HG02623 (cell line): ENCODE measurements around the gene RPL32.
"Not testable (repeated sequence)": the region's sequence is repeated elsewhere in the genome, so short reads cannot be mapped to it uniquely, and the experiment has no call there.

Experiments
- ATAC-seq: cut with Tn5 transposase; IDR thresholded peaks from one replicate; pipeline ENCODE4 v1.9.1; 2021; ENCODE audit warnings: moderate library complexity; ENCODE audit not compliant: unreplicated experiment

RPL32 gene

DNA sequence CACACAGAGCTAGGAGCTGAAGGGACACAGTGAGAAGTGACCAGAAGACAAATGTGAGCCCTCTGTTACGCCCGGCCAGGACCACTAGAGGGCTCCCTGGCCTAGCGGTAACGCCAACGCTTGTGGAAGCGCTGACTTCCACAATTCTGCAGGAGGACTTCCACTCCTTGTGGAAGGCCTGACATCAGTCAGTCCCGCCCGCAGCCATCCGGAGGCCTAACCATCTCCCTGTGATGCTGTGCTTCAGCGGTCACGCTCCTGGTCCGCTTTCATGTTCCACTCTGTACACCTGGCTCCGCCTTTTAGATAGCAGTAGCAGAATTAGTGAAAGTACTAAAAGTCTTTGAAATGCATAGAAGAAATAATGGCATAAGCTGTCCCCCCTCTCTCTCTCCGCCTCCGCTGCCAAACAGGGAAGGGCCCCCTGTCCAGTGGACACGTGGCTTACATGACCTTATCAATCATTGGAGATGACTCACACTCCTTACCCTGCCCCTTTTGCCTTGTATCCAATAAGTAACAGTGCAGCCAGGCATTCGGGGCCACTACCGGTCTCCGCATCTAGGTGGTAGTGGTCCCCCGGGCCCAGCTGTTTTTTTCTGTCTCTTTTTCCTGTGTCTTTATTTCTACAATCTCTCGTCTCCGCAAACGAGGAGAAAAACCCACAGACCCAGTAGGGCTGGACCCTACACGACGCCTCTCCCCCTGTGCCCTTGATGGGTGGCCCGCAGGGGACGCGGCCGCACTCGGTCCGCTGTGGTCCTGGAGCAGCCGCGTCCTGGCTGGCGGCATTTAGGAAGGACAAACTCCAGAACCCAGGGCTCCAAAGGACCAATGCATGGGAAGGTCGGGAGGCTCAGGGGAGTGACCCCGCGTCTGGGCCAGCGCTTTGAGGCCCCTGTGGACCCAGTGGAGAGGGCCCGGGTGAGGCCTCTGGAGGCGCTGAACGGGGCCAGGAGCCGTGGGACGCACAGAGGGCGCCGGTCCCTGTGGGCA is 27.0 kb upstream of the RPL32 start:
- peak; percentile 49 for ATAC-seq

DNA sequence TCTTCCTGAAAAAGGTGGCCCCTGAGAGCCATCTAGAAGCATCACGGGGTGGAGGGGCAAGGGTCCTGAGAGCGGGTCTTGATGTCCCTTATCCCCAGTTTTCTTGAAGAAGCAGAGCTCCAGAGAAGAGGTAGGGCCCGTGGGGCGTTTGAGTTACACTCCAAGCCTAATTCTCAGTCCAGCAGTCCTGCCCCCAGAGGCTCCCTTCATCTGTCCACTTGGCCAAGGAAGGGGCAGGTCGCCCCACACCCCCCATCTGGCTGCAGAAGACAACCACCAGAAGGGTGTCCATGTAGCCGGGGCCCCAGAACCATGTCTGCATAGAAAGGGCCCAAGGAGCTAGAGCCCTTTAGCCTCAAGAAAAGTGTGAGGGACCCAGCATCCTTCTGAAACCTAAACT is 25.5 kb upstream of the RPL32 start:
- no peak for ATAC-seq

DNA sequence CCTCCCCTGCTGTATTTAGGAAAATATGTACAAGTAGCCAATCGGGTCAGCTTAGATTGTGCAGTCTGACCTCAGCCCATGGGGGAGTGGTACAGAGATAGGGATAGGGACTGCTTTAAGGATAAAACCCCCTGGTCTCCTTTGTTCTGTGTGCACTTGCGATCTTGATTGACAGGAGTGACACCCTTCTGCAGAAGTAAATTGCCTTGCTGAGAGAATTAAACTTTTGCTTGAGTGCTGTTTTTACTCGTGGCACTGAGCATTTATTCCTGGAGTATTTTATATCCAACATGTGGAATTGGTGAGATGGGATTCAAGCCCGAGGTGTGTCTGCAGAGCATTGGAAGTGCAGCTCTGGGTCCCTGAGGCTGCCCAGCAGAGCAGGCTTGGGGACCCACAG is 23.9 kb upstream of the RPL32 start:
- ATAC-seq: no peak

DNA sequence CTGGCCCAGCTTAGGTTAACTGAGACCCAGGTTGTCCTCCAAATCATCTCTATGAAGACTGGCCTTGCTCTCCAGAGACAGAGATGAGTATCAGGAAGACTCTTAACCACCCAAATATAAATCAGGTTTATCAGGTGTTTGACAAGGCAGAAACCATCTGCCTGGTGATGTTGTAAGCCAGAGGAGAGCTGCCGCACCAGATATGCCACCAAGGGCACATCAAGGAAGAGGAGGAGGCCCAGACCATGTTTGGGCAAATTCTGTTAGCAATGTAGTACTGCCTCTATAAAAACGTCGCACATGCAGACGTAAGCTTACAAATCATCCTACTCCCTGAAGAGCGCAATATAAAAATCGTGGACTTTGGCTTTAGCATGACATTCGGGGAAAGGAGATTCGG is 21.0 kb upstream of the RPL32 start:
- no peak for ATAC-seq

DNA sequence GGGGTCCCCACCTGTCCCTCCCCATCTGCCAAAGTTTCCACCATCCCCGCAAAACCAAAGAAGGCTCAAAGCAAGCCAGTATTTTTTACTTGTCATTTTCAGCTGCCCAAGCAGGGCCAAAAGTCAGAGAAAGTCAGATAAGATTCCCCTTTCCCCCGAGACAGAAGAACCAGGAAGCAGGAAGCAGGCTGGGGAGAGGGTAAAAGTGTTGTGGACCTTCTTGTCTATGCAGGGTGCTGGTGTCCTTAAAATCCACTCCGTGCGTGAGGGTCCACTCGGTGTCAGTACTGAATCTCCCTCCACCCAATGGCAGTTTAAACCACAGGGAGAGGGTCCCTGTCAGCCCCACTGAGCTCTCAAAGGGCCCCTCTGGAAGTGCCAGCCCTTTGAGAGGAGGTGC is 20.2 kb upstream of the RPL32 start:
- ATAC-seq: no peak

DNA sequence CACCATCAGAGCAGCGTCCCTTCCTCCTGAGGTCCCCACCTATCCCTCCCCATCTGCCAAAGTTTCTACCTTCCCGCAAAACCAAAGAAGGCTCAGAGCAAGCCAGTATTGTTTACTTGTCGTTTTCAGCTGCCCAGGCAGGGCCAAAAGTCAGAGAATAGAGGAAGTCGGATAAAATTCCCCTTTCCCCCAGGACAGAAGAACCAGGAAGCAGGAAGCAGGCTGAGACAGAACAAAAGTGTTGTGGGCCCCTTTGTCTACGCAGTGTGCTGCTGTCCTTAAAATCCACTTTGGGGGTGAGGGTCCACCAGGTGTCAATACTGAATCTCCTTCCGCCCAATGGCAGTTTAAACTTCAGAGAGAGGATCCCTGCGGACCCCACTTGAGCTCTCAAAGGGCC is 18.5 kb upstream of the RPL32 start:
- no peak for ATAC-seq

DNA sequence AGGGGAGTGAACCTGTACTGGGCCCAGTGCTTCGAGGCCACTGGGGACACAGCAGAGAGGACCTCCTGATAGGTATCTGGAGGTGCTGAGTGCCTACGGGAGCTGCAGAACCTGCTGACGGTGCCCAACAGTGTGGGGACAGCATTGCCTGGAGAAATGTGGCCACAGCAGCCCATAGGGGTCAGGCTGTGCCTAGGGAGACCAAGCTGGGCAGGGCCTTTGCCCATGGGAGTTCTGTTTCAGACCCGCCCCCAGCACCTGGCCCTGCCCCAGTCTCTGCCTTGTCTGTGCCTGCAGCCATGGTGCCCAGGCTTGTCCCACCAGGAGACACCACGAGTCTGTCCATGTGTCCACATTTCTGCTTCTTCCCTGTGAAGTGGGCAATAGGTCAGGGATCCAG is 15.3 kb upstream of the RPL32 start:
- no peak for ATAC-seq

DNA sequence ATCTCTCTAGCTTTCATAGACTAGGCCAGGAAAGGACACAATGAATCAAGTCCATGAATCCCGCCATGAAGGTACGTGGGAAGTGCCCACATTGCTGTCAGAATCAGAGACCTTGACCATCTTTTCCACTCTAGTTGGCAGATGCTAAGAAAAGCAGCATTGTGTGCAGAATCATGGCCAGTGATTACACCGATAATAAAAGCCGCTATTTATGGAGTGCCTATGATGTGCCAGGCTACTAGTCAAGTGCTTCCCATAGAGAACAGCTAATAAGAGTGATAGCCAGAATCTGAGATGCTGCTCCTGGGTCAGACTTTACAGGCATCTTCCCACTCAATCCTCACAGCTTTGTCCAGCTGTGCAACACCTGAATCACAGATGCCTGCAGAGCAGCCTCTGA is 13.2 kb upstream of the RPL32 start:
- no peak for ATAC-seq

DNA sequence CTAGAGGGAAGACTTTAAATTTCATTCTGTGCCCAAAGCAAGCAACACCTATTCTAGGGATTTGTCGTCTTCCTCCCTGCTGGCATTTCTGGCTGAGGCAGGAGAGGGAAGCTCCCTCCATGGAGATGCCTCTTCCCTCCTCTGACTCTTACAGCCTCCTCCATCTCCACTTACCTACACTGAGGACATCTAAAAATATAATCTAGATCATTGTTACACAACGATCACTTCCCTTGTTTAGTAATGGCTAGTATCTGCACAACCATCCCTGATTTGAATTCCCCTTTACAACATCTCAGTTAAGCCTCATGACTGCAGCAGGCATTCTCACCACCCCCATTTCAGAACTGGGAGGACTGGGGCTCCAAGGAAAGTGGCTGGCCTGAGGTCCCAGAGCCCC is 12.5 kb upstream of the RPL32 start:
- not testable (repeated sequence) for ATAC-seq

DNA sequence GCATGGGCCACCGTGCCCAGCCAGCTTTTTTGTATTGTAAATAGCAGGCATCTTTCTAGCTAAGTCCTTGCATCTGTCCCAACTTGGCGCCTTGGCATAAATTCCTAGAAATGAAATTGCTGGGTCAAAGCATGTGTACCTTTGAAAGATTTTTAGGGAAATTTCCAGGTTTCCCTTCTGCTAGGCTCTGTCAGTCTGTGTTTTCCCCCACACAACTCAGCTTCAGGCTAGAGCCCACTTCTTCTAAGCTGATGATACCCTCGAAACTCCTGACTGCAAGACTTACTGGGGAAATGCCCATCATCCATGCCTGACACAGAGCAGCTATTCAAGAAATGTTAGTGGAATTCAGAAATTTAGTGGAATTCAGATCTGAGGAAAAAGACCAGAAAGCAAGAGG is 10.8 kb upstream of the RPL32 start:
- ATAC-seq: no peak

DNA sequence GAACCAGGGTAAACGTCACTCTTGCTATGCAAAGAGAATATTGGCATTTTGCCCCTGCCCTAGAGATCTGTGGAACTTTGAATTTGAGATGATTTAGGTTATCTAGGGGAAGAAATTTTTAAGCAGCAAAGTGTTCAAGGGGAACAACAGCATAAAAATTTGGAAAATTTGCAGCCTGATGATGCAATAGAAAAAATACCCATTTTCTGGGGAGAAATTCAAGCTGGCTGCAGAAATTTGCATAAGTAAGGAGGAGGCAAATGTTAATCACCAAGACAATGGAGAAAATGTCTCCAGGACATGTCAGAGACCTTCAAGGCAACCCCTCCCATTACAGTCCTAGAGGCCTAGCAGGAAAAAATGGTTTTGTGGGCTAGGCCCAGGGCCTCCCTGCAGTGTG is 4.4 kb upstream of the RPL32 start:
- no peak for ATAC-seq

DNA sequence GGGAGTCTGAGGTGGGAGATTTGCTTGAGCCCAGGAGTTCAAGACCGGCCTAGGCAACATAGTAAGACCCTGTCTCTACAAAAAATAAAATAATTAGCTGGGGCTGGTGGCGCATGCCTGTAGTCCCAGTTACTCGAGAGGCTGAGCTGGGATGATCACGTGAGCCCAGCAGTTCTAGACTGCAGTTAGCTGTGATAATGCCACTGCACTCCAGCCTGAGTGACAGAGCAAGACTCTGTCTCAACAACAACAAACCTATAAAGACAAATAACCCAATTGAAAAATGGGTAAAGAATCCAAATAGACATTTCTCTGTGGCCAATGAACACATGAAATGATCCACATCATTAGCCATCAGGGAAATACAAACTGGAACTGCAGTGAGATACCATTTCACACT is 1.1 kb upstream of the RPL32 start:
- no peak for ATAC-seq

DNA sequence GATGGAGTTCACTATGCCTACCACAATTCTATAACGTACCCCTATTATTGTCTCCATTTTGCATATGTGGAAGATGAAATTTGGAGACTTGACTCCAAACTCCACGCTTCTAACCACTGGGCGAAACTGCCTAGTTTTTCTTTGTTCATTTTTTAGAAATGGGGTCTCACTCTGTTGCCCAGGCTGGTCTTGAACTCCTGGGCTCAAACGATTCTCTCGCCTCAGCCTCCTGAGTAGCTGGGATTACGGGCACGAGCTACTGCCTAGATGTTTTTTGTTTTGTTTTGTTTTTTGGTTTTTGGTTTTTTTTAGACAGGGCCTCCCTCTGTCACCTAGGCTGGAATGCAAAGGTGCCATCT is 584 bp upstream of the RPL32 start:
- ATAC-seq: no peak

DNA sequence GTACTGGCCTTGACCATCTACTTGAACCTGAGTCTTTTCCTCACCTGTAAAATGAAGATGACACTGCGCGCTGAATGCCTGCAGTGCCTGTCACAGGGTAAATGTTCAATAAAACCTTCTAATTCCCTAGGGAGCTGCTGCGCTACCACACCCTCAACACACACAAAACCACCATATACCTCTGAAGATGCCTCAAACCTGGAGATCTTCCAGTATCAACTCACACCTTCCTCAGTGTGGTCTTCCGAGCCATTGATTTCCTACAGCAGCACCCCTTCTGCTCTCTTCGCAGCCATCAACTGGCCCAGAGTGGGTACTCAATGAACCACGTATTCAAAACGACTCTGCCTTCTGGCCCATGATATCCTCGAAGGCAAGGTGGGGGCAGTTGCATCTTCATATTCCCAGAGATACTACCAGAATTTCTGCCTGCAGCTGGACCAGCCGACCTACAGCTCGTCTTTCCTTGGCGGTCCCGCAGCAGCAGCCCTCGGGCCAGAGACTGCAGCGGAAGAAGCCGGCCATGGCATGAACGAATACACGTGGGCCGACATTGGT is 695 bp downstream of the RPL32 start:
- peak; percentile 16 for ATAC-seq

DNA sequence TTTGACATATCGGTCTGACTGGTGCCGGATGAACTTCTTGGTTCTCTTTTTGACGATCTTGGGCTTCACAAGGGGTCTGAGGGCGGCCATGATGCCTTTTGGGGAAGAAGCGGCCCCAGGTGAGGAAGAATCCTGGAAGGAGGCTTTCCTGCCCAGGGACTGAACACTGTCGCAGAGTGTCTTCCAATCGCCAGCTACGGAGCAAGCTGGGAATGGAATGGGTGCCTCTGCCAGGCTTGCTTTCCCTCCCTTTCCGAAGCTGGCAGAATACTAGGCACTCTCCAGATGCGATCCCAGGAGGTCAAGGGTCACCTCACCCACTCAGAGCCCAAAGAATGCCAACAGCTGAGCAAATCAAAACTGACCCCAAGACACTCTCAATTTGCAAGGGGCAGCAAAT is 1.2 kb downstream of the RPL32 start:
- not testable (repeated sequence) for ATAC-seq

DNA sequence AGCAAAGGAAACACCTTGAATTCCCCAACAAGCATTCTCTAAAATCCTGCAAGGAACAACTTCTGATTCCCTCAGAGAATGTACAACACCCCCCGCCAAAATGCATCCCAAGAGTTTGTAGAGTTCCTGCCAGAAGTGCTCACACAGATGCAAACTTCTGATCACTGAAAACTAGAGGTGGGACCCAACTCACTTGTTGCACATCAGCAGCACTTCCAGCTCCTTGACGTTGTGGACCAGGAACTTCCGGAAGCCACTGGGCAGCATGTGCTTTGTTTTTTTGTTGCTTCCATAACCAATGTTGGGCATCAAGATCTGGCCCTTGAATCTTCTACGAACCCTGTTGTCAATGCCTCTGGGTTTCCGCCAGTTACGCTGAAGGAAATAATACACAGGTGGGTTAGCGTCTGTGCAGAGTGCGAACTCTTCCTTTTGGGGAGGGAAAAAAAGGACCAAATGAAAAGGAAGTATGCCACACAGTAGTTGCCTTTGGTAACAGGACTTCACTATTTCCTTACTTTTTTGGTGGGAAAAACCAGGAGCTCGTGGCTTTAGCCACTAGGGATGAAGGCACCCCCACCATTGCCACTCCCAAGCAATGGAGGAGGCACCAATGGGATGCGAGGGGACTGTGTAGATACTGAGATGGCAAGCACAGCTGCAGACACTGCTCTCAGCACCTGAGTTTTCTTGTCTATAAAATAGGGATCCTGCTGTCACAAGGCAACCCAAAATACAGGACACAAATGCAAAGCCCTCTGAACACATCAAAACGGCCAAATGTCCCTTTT is 2.0 kb downstream of the RPL32 start:
- no peak for ATAC-seq

DNA sequence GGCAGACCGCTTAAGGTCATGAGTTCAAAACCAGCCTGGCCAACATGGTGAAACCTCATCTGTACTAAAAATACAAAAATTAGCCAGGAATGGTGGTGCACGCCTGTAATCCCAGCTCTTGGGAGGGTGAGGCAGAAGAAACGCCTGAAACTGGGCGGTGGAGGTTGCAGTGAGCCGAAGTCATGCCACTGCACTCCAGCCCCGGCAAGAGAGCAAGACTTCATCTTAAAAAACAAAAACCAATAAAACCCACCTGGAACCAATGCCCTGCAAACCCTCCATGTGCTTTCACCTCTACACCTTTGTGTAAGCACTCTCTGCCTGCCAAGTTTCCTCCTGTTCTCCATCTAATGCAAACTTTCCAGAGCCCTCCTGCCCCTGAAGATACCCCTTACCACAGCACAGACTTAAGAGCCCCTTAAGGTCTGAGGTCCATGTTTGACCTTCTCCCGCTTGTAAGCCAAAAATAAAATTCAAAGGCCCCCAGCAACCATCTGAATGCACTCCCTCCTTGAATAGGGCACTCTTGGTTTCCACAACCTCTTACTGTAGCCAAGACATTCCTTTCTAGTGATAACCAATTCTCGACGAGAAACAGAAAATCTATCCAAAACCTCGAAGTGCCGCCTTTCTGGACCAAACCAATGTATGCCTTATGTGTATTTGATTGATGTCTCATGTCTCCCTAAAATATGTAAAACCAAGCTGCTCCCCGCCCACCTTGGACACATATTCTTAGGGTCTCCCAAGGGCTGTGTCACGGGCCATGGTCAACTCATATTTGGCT is 3.0 kb downstream of the RPL32 start:
- no peak for ATAC-seq

DNA sequence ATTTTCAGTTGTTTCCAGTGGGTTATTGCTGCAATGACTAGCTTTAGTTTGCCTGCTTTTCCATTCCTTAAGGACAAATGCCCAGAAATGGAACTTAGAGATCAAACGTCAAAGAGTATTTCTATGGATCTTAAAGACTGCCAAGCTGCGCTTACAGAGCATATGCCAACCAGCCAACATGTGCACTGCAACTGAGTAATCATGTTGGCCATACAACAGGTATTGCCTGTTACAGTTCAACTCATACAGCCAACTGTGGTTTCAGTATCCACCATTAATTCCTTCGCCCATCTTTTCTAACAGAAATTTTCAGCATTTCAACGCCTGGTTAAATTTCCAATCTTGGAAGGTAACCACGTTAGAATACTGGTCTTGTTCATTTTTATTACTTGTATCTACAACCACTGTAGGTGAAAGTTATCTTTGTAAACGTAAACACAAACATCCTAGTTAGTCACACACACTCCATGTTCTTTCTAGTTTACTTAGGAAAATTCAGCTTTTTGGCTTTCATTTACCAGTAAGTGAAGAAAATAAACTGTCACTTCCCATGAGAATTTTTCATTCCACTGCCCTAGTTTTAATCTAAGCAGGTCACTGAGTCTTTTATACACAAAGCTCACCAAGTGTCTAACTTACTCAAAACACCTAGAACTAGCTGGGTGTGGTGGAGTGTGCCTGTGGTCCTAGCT is 3.9 kb downstream of the RPL32 start:
- no peak for ATAC-seq

DNA sequence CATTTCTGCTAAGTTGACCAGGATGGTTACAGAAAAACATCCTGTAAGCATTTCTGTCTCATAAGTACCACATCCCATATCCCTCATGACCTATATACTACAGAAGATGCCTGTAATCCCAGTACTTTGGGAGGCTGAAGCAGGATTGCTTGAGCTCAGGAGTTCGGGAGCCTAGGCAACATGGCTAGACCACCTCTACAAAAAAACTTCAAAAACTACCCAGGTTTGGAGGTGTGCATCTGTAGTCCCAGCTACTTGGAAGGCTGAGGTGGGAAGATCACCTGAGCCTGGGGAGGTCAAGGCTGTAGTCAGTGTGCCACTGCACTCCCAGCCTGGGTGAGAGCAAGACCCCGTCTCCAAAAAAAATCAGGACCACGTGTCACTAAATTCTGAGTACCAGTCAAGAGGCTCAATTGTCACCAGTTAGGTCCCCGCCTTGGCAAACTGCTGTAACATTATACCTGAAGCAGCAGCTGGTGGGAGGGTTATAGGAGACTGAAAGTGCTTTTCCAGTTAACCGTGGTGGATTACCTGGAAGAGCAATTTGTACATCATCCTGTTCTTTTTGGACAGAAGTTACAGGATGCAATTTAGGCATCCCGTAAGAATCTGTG is 6.2 kb downstream of the RPL32 start:
- ATAC-seq: no peak
